Smooth muscle cell (in vitro differentiated cells): ENCODE results near the gene HSBP1L1. TPM values are rescaled to one million over a fixed set of nuclear protein-coding genes. Genes with fewer than 3 reads are reported as not detected.

ENCODE experiments used
- DNase-seq: peaks from one replicate; lab custom pipeline; 2025; ENCODE audit not compliant: unreplicated experiment; lab: John Stamatoyannopoulos, UW
- H2AFZ ChIP-seq: fragments of 200-600 bp; sonication (generic); 2 replicates; pipeline ENCODE4 v1.6.0; 2016; ENCODE audit warnings: antibody characterized with exemption, low read depth, mild to moderate bottlenecking
- H3F3A ChIP-seq: fragments of 200-600 bp; sonication (generic); 2 replicates; pipeline ENCODE4 v1.6.0; 2017; ENCODE audit warnings: antibody characterized with exemption, low read depth
- H3K27ac ChIP-seq: fragments of 200-600 bp; sonication (generic); 2 replicates; pipeline ENCODE4 v1.5.1; 2016; ENCODE audit warnings: low read depth, mild to moderate bottlenecking
- H3K27me3 ChIP-seq: fragments of 200-600 bp; sonication (generic); 2 replicates; pipeline ENCODE4 v1.6.1; 2016; ENCODE audit warnings: low read depth, mild to moderate bottlenecking
- H3K36me3 ChIP-seq: fragments of 200-600 bp; sonication (generic); 2 replicates; pipeline ENCODE4 v1.5.1; 2016; ENCODE audit warnings: low read depth
- H3K4me1 ChIP-seq: fragments of 200-600 bp; sonication (generic); 2 replicates; pipeline ENCODE4 v1.5.1; 2016; ENCODE audit warnings: low read depth
- H3K4me2 ChIP-seq: fragments of 200-600 bp; sonication (generic); 2 replicates; pipeline ENCODE4 v1.6.0; 2016; ENCODE audit warnings: mild to moderate bottlenecking
- H3K4me3 ChIP-seq: fragments of 200-600 bp; sonication (generic); 2 replicates; pipeline ENCODE4 v1.5.1; 2016; ENCODE audit warnings: mild to moderate bottlenecking
- H3K79me2 ChIP-seq: fragments of 200-600 bp; sonication (generic); 2 replicates; pipeline ENCODE4 v1.6.0; 2016; ENCODE audit warnings: low read depth, mild to moderate bottlenecking
- H3K9ac ChIP-seq: fragments of 200-600 bp; sonication (generic); 2 replicates; pipeline ENCODE4 v1.6.0; 2016; ENCODE audit warnings: low read depth
- H3K9me3 ChIP-seq: fragments of 200-600 bp; sonication (generic); replicated peaks from 2 replicates; pipeline ENCODE4 v1.5.1; 2016; ENCODE audit warnings: low read depth
- H4K20me1 ChIP-seq: fragments of 200-600 bp; sonication (generic); 2 replicates; pipeline ENCODE4 v1.6.0; 2016; ENCODE audit warnings: low read depth
- CTCF ChIP-seq: fragments of 200-600 bp; sonication (generic); IDR thresholded peaks from 2 replicates; pipeline ENCODE4 v1.5.1; 2017; ENCODE audit warnings: borderline replicate concordance, mild to moderate bottlenecking, antibody characterized with exemption; ENCODE audit not compliant: insufficient read depth, poor library complexity, severe bottlenecking
- WGBS: methylation state at CpG from one replicate; pipeline ENCODE4 v1.1.7; 2016; ENCODE audit warnings: low lambda C conversion rate; 5-methylcytosine and 5-hydroxymethylcytosine counted together
- polyA plus RNA-seq: library from polyadenylated mRNA; unstranded; fragments of >200 nt; fragmentation: Nextera tagmentation; extraction: Ambion mirVana; gene quantifications from 2 replicates; pipeline ENCODE4 v1.2.1, GENCODE V29; 2016
- total RNA-seq: library from RNA; depleted of rRNA; stranded (reverse); fragments of >200 nt; gene quantifications from 2 replicates; pipeline ENCODE4 v1.2.3, GENCODE V29; 2014

The HSBP1L1 gene
- total and polyA plus RNA-seq, 2 experiments from 2014 or later, result 12.4 to 24.6 TPM

GRCh38 chr18:79963658-79964329 lies 649 bp upstream of the HSBP1L1 start:
- no peaks in the 10 kb centered on the region for H4K20me1 ChIP-seq
- H3K4me2 ChIP-seq, result peak overlapping the region; percentile 90
- H3K27me3 ChIP-seq, result no peaks in the 10 kb centered on the region
- no peak overlapping the region for H3K9ac ChIP-seq
- no peaks in the 10 kb centered on the region for H3K36me3 ChIP-seq
- H3K4me3 ChIP-seq, result peak overlapping the region; percentile 69
- no peak for DNase-seq
- no peaks in the 10 kb centered on the region for H3K9me3 ChIP-seq
- no peak overlapping the region for H2AFZ ChIP-seq
- peak overlapping the region; percentile 78 for H3K27ac ChIP-seq
- peaks cover 3% of the 10 kb centered on the region for H3K79me2 ChIP-seq
- H3F3A ChIP-seq, result peaks cover 29% of the 10 kb centered on the region
- TF ChIP-seq CTCF, result no peak
- H3K4me1 ChIP-seq, result peaks cover 14% of the 10 kb centered on the region
- 91% methylated on average over 30 of the region's 30 CpGs for WGBS

- 29% methylated on average over 22 of the region's 24 CpGs for WGBS
- H3K27ac ChIP-seq, result peak overlapping the region; percentile 56
- H2AFZ ChIP-seq, result peak overlapping the region; percentile 34
- H3K4me2 ChIP-seq, result peak overlapping the region; percentile 90
- no peak for TF ChIP-seq CTCF
- H3K4me3 ChIP-seq, result peak overlapping the region; percentile 69
- peaks cover 29% of the 10 kb centered on the region for H3F3A ChIP-seq
- H3K79me2 ChIP-seq, result peaks cover 3% of the 10 kb centered on the region
- H3K9me3 ChIP-seq, result no peaks in the 10 kb centered on the region
- DNase-seq, result no peak
- H3K27me3 ChIP-seq, result no peaks in the 10 kb centered on the region
- peaks cover 8% of the 10 kb centered on the region for H4K20me1 ChIP-seq
- peaks cover 6% of the 10 kb centered on the region for H3K4me1 ChIP-seq
- peak overlapping the region; percentile 88 for H3K9ac ChIP-seq
- no peaks in the 10 kb centered on the region for H3K36me3 ChIP-seq
Observed at GRCh38 chr18:79965119-79965902, 868 bp downstream of the HSBP1L1 start.

GRCh38 chr18:79970419-79971133 lies 6.1 kb downstream of the HSBP1L1 start:
- Histone ChIP-seq H3K4me1 (no peaks in the 10 kb centered on the region), H3K36me3 (no peaks in the 10 kb centered on the region), H2AFZ (no peak overlapping the region), H3F3A (peaks cover 6% of the 10 kb centered on the region), H3K27ac (no peak overlapping the region), H3K27me3 (no peaks in the 10 kb centered on the region), H4K20me1 (peaks cover 49% of the 10 kb centered on the region), H3K4me2 (no peak overlapping the region), H3K79me2 (peaks cover 23% of the 10 kb centered on the region), H3K9me3 (no peaks in the 10 kb centered on the region), H3K9ac (no peak overlapping the region), H3K4me3 (no peak overlapping the region)
- no peak for TF ChIP-seq CTCF
- 94% methylated on average over 12 of the region's 12 CpGs for WGBS
- DNase-seq, result no peak
